Esophagus muscularis mucosa (tissue), 3 donors: ENCODE measurements around the gene ARHGAP40.

ENCODE experiments used
- CTCF ChIP-seq, 3 experiments: fragments of 200-600 bp in 2 of 3; fragments of 450-650 bp in 1 of 3; sonication (generic) in 2 of 3; IDR thresholded peaks; one replicate each; pipeline ENCODE4 v1.5.1; 2017 to 2019; ENCODE audit warnings: antibody characterized with exemption in 3 of 3, mild to moderate bottlenecking in 2 of 3, moderate library complexity in 1 of 3
- POLR2A ChIP-seq: fragments of 450-650 bp; IDR thresholded peaks from one replicate; pipeline ENCODE4 v1.6.1; 2017; ENCODE audit warnings: antibody characterized with exemption, moderate library complexity, mild to moderate bottlenecking, low read depth

DNA sequence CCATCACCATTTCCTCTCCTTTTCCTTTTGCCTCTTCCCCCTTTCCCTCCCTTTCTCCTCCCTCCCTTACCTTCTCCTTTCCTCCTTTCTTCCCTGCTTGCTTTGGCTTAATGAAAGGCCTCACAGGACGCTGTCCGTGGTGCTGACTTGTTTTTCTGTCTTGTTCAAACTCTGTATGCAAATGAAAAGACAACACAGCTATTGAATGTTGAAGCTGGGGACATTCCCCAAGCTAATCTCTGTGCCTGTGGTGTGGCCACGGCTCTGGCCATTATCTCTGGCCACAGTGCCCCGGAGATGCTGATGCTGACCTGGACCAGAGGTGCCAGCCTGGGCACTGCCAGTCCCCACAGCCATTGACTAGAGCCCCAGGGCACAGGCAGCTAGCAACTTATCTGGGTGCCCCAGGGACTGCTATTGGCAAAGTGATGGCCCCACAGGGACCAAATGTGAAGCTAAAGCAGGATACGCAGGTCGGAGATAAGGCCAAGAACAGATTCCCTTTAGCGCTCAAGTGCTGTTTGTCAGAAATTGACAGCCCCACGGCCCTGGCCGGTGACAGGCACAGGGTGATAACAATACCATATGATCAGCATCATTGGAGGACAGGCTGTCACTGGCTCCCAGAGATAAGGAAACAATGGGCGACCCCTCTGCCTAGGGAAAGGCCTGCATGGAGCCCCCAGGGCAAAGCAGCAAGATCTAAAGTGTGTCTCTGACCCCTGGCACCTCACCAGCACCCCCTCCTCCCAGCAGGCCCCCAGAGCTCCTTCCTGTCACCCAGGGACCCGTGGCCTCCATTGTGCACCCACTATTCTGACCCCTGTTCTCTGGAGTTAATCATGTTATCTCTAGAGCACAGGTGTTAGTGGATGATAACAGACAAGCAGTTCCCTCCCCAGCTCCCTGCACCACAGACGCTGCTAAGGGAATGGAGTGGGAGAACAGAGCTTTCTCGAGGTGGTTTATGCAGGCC is 91.1 kb downstream of the ARHGAP40 start:
- no peak for TF ChIP-seq CTCF (IDR thresholded peaks at IDR 0.05)
- no peak for TF ChIP-seq POLR2A
